RWPE1 (cell line): ENCODE results near the gene UBALD2.

Source experiments
- CTCF ChIA-PET: fragments of 350-600 bp; sonication (Branson Sonifier 250); formaldehyde crosslinking; extraction: SDS; loops from one replicate; lab custom pipeline; 2021; lab: Yijun Ruan, JAX
- POLR2A ChIA-PET: fragments of 400-600 bp; formaldehyde crosslinking; extraction: SDS; loops from one replicate; lab custom pipeline; 2020; ENCODE audit warnings: antibody characterized with exemption; ENCODE audit not compliant: low non-redundant PET; lab: Yijun Ruan, JAX
- DNase-seq: peaks from one replicate; pipeline ENCODE4 v3.0.0; 2012; ENCODE audit warnings: low spot score
- H3K27ac ChIP-seq: fragments of 450-650 bp; 2 replicates; pipeline ENCODE4 v1.5.1; 2017
- TF ChIP-seq, protein P1 (sequence below): fragments of 450-650 bp; conservative IDR thresholded peaks from 2 replicates; pipeline ENCODE4 v1.5.1; 2017; ENCODE audit warnings: low read depth, mild to moderate bottlenecking

UBALD2 gene

DNA sequence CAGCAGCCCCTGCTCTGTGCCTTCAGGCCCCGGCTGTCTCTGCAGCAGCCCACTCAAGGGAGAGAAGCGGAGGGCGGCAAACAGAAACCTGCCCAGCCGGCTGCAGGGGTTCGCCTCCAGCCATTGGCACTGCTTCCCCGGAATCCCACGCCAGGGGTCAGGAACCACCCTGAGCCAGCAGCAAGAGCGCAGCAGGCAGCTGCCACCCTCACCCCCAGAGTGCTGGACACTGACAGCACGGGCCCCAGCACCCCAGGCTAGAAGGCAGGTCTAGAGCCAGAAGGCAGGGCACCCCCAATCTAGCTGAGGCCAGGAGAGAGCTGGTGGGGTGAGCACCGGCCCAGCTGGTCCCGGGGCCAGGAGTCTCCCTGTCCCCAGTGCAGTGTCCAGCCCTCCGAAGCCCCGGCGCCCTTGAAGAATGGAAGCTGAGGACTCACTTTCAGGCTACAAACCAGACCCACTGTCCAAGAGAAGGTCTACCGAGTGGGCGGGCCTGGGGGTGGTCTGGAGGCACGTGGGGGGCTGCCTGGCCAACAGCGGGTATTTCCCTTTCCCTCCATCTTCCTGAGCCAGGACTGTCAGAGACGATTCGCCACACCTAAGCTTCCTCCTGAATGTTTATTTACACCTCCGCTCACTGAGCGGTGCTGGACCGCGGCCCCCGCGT is 8.4 kb downstream of the UBALD2 start:
- ChIA-PET POLR2A (no interaction called here), CTCF (interaction anchor here (0.5 to 1.2 kb wide), 3 partner anchors 10 to 150 kb away, joined by 3 to 5 read pairs (median 3); no protein-coding TSS in a partner anchor)
- TF ChIP-seq, protein P1, sequence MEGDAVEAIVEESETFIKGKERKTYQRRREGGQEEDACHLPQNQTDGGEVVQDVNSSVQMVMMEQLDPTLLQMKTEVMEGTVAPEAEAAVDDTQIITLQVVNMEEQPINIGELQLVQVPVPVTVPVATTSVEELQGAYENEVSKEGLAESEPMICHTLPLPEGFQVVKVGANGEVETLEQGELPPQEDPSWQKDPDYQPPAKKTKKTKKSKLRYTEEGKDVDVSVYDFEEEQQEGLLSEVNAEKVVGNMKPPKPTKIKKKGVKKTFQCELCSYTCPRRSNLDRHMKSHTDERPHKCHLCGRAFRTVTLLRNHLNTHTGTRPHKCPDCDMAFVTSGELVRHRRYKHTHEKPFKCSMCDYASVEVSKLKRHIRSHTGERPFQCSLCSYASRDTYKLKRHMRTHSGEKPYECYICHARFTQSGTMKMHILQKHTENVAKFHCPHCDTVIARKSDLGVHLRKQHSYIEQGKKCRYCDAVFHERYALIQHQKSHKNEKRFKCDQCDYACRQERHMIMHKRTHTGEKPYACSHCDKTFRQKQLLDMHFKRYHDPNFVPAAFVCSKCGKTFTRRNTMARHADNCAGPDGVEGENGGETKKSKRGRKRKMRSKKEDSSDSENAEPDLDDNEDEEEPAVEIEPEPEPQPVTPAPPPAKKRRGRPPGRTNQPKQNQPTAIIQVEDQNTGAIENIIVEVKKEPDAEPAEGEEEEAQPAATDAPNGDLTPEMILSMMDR = no peak
- DNase-seq = no peak
- H3K27ac ChIP-seq = peak overlapping the region; percentile 93

DNA sequence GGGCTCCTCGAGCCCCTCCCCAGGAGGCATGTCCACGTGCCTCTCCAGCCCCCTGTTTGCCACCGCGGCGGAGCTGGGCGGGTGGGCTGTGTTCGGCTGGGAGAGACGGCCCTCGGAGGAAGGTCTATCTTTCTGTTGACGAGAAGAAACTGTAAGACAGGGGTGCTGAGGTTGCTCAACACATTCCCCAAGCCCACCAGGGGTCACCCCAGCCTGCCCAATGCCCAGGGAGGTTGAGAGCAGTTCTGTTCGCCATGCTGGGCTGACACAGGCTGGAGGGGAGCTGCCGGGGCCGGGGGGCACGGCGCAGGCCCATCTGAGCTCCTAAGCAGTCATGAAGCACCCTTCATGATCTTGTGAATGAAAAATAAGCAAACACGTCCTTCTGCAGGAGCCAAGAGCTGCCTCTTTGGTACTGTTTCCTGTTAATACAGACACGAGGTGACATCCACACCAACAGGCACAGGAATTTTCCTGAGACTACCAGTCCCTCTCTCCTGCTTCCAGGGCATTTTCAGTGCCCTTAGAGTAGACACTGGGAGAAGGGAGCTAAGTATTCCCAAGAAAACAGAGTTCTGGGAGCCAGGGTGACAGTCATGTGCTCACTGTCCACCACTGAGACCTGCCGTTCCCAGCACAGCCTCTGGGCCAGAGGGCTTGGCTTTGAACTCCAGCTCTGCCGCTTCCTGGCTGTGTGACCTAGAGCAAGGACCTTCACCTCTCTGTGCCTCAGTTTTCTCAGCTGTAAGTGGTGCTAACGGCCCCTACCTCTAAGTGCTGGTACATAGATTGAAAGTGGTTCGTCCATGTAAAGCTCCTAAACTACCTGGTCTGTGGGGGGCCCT is 9.2 kb downstream of the UBALD2 start:
- TF ChIP-seq, protein P1 = no peak
- H3K27ac ChIP-seq = peak overlapping the region; percentile 93
- ChIA-PET CTCF (interaction anchor here (0.5 to 1.2 kb wide), 5 partner anchors 9 to 330 kb away, joined by 3 to 7 read pairs (median 3); partner anchors contain the start of gene EXOC7), POLR2A (no interaction called here)
- DNase-seq = no peak

DNA sequence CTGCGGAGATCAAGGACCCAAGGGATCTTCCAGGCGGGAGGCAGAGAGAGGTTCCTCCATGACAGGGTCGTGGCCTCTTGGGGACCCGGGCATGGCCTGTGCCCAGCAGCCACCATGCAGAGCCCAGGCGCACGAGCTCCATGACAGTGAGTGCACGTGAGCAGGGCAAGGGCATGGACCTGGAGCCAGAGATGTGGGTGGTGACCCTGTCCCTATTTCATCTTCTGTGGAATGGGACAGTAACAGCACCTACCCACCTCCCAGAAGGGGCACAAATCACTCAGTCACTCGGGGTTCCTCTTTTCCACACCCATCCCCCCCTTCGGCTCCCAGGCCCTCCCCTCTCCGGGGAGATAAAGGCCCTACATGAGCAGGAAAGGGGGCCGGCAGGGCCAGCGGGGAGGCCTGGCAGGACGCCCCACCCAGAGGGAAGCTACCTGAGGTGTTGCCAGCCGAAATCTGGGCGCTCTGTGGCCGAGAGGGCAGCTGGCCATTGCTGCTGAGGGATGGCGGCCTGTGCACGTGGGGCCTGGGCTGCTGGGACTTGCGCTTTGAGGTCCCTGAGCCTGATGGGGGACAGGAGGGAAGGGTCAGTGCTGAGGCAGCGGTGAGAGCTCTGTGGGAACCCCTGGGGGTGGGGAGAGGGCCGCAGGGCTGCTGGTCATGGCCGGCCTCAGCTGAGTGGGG is 10.4 kb downstream of the UBALD2 start:
- POLR2A ChIA-PET = no interaction called here
- CTCF ChIA-PET = interaction anchor here (0.6 to 1.7 kb wide), 4 partner anchors 24 to 189 kb away, joined by 3 to 6 read pairs (median 4); no protein-coding TSS in a partner anchor
- TF ChIP-seq, protein P1 = no peak
- H3K27ac ChIP-seq = peak overlapping the region; percentile 93; the same call in 1 of the 2 replicates
- no peak for DNase-seq

DNA sequence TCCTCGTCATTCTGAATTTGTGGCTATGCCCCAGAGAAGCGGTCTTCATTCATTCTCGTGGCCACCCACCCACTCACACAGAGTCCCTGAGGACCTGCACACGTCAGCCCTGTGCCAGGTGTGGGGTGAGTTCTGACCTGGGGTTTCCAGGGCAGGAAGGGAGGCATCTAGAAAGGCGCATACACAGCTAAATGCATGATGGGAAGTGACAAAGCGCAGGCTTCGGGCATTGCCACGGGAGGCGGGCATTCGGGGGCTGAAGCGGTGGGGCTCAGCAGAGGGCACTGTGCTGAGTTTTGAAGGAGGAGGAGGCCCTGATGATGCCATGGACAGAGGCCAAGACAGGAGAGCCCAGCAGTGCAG is 10.9 kb downstream of the UBALD2 start:
- POLR2A ChIA-PET = no interaction called here
- H3K27ac ChIP-seq = peak overlapping the region; percentile 66
- CTCF ChIA-PET = interaction anchor here (0.6 to 1.7 kb wide), 3 partner anchors 23 to 155 kb away, joined by 3 to 6 read pairs (median 4); no protein-coding TSS in a partner anchor
- TF ChIP-seq, protein P1 = no peak
- no peak for DNase-seq

DNA sequence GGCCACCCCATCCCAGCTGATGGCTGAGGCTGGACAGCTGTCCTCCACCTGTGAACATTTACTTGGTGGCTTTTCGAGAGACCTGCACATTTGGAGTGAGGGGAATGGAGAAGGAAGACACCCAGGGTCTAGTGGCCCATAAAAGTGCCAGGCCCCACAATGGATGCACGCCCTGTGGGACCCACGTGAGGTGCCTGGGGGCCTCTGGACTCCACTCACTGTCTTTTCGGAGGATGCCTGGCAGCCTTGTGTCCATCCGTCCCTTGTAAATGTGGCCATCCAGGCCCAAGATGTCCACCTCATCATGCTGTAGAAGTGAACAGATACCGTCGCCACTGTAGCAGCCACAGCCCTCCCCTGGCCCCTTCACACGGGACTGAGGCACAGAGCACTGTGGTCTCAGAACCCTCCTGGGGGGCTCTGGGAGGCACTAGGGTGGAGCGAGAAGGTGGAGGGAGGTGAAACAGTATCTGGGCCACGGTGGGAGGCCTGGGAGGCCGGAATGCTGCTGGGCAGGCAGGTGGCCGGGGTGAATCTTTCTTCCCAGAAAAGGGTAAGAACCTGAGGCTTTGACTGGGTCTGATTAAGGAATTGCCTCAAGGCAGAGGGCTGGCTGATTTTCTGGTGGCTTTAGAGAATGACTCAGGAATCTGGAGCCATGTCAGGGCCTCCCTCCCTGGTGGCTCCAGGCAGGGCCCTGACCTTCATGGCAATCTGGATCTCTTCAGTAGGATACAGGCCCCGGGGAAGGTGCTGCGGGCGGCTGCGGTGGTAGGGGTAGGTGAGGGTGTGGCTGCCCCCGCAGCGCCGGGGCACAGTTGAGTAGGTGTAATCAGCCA is 11.5 kb downstream of the UBALD2 start:
- peak; percentile 38 for DNase-seq
- CTCF ChIA-PET = interaction anchor here (0.6 to 1.7 kb wide), 3 partner anchors 22 to 155 kb away, joined by 3 to 6 read pairs (median 3); no protein-coding TSS in a partner anchor

More for the DNA sequence above, 11.5 kb downstream of the UBALD2 start:
- H3K27ac ChIP-seq = peak overlapping the region; percentile 66
- TF ChIP-seq, protein P1 = no peak
- POLR2A ChIA-PET = no interaction called here
